Measurements from ENCODE around the gene GALP.
"Not testable (repeated sequence)": the region's sequence is repeated elsewhere in the genome, so short reads cannot be mapped to it uniquely, and the experiment has no call there.

GALP gene

GRCh38 chr19:56175861-56176307, at the start of gene GALP:
Gene GALP (plus strand): TSS chr19:56176008. CDS start chr19:56177109, 1,101 bp downstream.
- not testable (repeated sequence) for H4K20me1 ChIP-seq, H3K9ac ChIP-seq, H3K27me3 ChIP-seq, H3K36me3 ChIP-seq, H3K9me3 ChIP-seq, H3K4me3 ChIP-seq
- peak within 1 kb of the TSS; percentile 72 for H3K4me2 ChIP-seq
- H3K4me1 ChIP-seq = peaks cover 34% of the 10 kb centered on the region
- peak within 1 kb of the TSS; percentile 26; the same call in 1 of the 2 replicates for H3K27ac ChIP-seq

- Histone ChIP-seq H3K4me1 (peaks cover 46% of the 10 kb centered on the region), H3K27ac (peak overlapping the region; percentile 84), H3K9ac (peak overlapping the region; percentile 51; the same call in 1 of the 2 replicates), H3K9me3 (peaks cover 8% of the 10 kb centered on the region; the same call in 1 of the 2 replicates), H3K4me3 (peak overlapping the region; percentile 30; the same call in 1 of the 2 replicates), H3K4me2 (peak overlapping the region; percentile 80), H4K20me1 (no peaks in the 10 kb centered on the region), H3K27me3 (no peaks in the 10 kb centered on the region), H3K36me3 (no peaks in the 10 kb centered on the region)
- TF ChIP-seq Cebpa-rat (IDR thresholded peaks at IDR 0.05) = no peak
Measured at GRCh38 chr19:56126983-56127780, 48.6 kb upstream of the GALP start.

GRCh38 chr19:56130006-56130405, 45.8 kb upstream of the GALP start:
- no peaks in the 10 kb centered on the region for H3K27me3 ChIP-seq
- peaks cover 8% of the 10 kb centered on the region; the same call in 1 of the 2 replicates for H3K9me3 ChIP-seq
- no peak for TF ChIP-seq Cebpa-rat (IDR thresholded peaks at IDR 0.05)
- no peak overlapping the region for H3K27ac ChIP-seq
- no peak overlapping the region for H3K4me3 ChIP-seq
- peaks cover 64% of the 10 kb centered on the region for H3K4me1 ChIP-seq
- no peak overlapping the region for H3K4me2 ChIP-seq
- no peaks in the 10 kb centered on the region for H3K36me3 ChIP-seq
- no peak overlapping the region for H3K9ac ChIP-seq
- no peaks in the 10 kb centered on the region for H4K20me1 ChIP-seq

- Histone ChIP-seq H3K36me3 (no peaks in the 10 kb centered on the region), H3K27ac (no peak overlapping the region), H3K4me2 (no peak overlapping the region), H3K9me3 (peaks cover 8% of the 10 kb centered on the region; the same call in 1 of the 2 replicates), H3K4me1 (peaks cover 63% of the 10 kb centered on the region), H3K27me3 (no peaks in the 10 kb centered on the region), H4K20me1 (no peaks in the 10 kb centered on the region), H3K4me3 (no peak overlapping the region), H3K9ac (no peak overlapping the region)
- no peak for TF ChIP-seq Cebpa-rat (IDR thresholded peaks at IDR 0.05)
Measured at GRCh38 chr19:56131651-56132050, 44.2 kb upstream of the GALP start.

GRCh38 chr19:56132316-56132822, 43.4 kb upstream of the GALP start:
- Histone ChIP-seq H3K4me1 (peaks cover 63% of the 10 kb centered on the region), H3K27ac (0 out of 2 replicates have a peak overlapping the region, but pooled peaks have one; percentile 38), H4K20me1 (no peaks in the 10 kb centered on the region), H3K9me3 (peaks cover 8% of the 10 kb centered on the region; the same call in 1 of the 2 replicates), H3K9ac (no peak overlapping the region), H3K4me3 (no peak overlapping the region), H3K4me2 (peak overlapping the region; percentile 0; the same call in 1 of the 2 replicates), H3K36me3 (no peaks in the 10 kb centered on the region), H3K27me3 (no peaks in the 10 kb centered on the region)
- TF ChIP-seq Cebpa-rat (IDR thresholded peaks at IDR 0.05) = no peak

GRCh38 chr19:56133858-56134653, 41.8 kb upstream of the GALP start:
- Histone ChIP-seq H3K27me3 (no peaks in the 10 kb centered on the region), H3K4me1 (peaks cover 58% of the 10 kb centered on the region), H3K9ac (peak overlapping the region; percentile 46; the same call in 1 of the 2 replicates), H3K4me3 (peak overlapping the region; percentile 40; the same call in 1 of the 2 replicates), H3K9me3 (no peaks in the 10 kb centered on the region), H3K27ac (peak overlapping the region; percentile 79), H4K20me1 (no peaks in the 10 kb centered on the region), H3K4me2 (peak overlapping the region; percentile 84), H3K36me3 (no peaks in the 10 kb centered on the region)
- no peak for TF ChIP-seq Cebpa-rat (IDR thresholded peaks at IDR 0.05)

GRCh38 chr19:56134654-56134921, 41.2 kb upstream of the GALP start:
- peak overlapping the region; percentile 46; the same call in 1 of the 2 replicates for H3K9ac ChIP-seq
- TF ChIP-seq Cebpa-rat (IDR thresholded peaks at IDR 0.05) = no peak
- H3K27me3 ChIP-seq = no peaks in the 10 kb centered on the region
- H3K4me1 ChIP-seq = peaks cover 61% of the 10 kb centered on the region
- no peaks in the 10 kb centered on the region for H4K20me1 ChIP-seq
- no peaks in the 10 kb centered on the region for H3K36me3 ChIP-seq
- peak overlapping the region; percentile 84 for H3K4me2 ChIP-seq
- peak overlapping the region; percentile 79 for H3K27ac ChIP-seq
- peak overlapping the region; percentile 40; the same call in 1 of the 2 replicates for H3K4me3 ChIP-seq
- no peaks in the 10 kb centered on the region for H3K9me3 ChIP-seq

- Histone ChIP-seq H3K9me3 (no peaks in the 10 kb centered on the region), H3K4me1 (peaks cover 70% of the 10 kb centered on the region), H3K4me3 (no peak overlapping the region), H3K27ac (no peak overlapping the region), H3K27me3 (no peaks in the 10 kb centered on the region), H3K36me3 (no peaks in the 10 kb centered on the region), H4K20me1 (no peaks in the 10 kb centered on the region), H3K9ac (no peak overlapping the region), H3K4me2 (no peak overlapping the region)
- no peak for TF ChIP-seq Cebpa-rat (IDR thresholded peaks at IDR 0.05)
Measured at GRCh38 chr19:56136362-56136761, 39.4 kb upstream of the GALP start.

- Histone ChIP-seq H3K4me2 (peak overlapping the region; percentile 19; the same call in 1 of the 2 replicates), H3K36me3 (peaks cover 1% of the 10 kb centered on the region; the same call in 1 of the 2 replicates), H3K9me3 (no peaks in the 10 kb centered on the region), H3K27me3 (no peaks in the 10 kb centered on the region), H3K4me1 (peaks cover 74% of the 10 kb centered on the region), H3K9ac (no peak overlapping the region), H3K27ac (no peak overlapping the region), H3K4me3 (no peak overlapping the region), H4K20me1 (no peaks in the 10 kb centered on the region; the same call in 1 of the 2 replicates)
- no peak for TF ChIP-seq Cebpa-rat (IDR thresholded peaks at IDR 0.05)
Measured at GRCh38 chr19:56137405-56137804, 38.4 kb upstream of the GALP start.
